ENCODE data around the gene KDSR.

Gene KDSR

GRCh38 chr18:63303547-63303946 lies 63.5 kb downstream of the KDSR start:
- DNase-seq (ENCODE audit: low read depth), result no peak

- DNase-seq (ENCODE audit: low read depth), result no peak
These were observed 64.2 kb downstream of the KDSR start for GRCh38 chr18:63302636-63303405.

GRCh38 chr18:63302220-63302619 lies 64.8 kb downstream of the KDSR start:
- DNase-seq (ENCODE audit: low read depth), result no peak

GRCh38 chr18:63301434-63301833 lies 65.6 kb downstream of the KDSR start:
- no peak for DNase-seq (ENCODE audit: low read depth)

GRCh38 chr18:63299837-63300745 lies 66.9 kb downstream of the KDSR start:
- no peak for DNase-seq (ENCODE audit: low read depth)

- no peak for DNase-seq (ENCODE audit: low read depth)
These were observed 68.3 kb downstream of the KDSR start for GRCh38 chr18:63298400-63299365.

DNA sequence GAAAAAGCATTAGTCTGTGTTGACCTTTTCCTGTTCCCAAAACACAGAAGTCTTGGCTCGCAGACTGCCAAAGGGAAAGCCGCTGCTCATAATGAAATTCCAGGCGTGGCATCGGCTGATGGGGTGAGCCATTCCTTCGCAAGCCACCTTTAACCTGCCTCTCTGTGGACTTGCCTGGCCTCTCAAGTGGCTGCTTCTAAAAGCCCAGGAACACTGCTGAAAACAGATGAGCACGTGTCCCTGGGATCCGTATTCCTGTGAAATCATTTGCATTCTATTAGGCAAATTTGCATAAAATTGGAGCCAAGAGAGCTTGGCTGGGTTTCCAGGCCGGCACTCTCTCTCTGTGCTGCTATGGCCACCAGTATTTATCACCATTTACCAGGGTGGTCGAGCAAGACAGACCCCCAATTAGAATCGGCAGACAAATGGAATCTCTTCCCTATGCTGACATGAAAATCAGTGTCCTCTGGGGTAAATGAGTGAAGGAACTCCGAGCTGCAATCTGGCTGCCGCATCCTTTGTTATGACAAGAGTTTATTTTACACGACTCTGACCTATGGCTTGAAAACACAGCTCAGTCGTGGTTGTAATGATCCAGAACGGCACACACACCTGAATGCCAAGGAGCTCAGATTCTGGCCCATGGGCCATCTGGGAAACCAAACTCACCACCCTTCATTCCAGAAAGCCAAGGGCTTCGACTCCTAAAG lies 69.2 kb downstream of the KDSR start:
- no peak for DNase-seq (ENCODE audit: low read depth)

DNA sequence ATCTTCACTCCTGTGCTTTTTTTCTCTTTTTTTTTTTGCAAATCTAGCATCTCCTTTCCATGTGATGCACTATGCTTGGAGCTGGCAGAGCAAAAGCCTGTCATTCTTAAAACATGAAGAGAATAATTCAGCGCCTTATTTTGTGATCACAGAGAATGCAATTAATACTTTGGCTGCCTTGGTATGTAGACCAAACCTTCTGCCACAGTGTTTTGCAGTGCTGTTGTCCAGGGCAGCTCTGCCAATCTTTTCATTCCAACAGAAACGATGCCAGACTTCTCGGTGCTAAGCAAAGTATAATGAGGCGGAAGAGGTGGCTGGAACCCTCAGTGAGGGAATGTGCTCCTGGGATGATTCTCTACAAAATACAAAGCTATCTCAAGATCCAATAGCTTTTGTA lies 73.1 kb downstream of the KDSR start:
- DNase-seq (ENCODE audit: low read depth), result no peak

GRCh38 chr18:63292831-63293683 lies 73.9 kb downstream of the KDSR start:
- DNase-seq (ENCODE audit: low read depth), result no peak

DNA sequence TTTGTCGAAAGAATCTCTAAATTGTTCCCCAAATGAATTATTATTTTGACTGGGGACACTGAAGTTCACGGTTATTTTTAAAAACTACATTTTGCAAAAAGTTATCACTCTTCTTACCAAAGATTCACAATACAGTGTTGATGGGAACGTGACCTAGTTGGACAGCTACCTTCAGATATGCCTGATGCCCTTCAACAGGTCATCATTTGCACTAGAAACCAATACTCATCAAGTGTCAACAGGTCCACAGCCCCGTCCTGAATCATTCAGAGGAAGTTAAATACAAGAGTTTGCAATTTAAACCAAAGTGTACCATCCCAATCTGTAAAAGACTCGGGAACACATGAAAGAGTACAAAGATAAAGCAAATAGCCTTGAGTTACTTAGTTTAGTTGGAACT lies 75.7 kb downstream of the KDSR start:
- DNase-seq (ENCODE audit: low read depth), result no peak

DNA sequence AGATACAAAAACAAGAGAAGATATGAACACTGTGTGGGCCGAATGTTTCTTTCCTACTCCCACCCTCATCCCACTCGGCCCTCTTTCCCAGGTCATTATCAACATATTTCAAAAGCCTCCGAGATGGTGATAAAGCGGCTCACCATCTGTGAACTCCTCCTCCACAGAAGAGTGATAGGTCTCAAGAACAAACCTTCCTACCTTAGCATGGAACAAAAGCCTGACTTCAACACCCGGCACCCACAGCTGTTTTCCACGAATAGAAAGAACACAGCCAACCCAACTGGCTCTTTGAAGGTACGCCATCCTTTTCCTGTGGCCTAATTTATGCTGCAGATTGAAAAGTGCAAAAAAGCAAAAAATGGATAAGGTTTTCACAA lies 76.2 kb downstream of the KDSR start:
- DNase-seq (ENCODE audit: low read depth), result no peak

DNA sequence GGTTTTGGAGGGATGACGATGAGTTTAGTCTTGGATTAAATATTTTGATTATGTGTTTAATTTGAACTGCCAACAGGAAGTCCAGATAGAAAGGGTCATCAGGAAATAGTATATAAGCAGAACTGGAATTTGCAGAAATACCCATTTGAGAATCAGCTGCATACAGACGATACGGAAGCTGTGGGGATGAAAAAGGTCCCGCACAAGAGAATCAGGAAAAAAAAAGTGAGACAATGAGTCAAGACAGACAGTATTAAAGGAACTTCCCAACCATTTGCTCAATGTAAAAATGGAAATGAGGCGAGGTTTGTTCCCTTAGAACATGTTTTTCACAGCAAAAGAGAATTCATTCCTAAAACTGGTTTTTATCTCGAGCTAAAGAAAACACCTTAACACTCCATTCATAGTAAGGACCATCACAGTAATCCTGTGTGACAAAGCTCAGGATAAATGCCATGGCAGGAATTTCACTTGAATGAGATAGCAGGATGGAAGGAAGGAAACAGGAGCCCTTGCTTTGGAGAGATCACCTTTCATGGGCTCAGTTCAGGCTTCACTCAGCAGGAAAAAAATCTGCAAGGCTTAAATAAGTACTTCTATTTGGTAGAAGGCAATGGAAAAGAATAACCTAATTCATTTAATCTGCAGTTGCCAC lies 76.7 kb downstream of the KDSR start:
- DNase-seq (ENCODE audit: low read depth), result no peak

DNA sequence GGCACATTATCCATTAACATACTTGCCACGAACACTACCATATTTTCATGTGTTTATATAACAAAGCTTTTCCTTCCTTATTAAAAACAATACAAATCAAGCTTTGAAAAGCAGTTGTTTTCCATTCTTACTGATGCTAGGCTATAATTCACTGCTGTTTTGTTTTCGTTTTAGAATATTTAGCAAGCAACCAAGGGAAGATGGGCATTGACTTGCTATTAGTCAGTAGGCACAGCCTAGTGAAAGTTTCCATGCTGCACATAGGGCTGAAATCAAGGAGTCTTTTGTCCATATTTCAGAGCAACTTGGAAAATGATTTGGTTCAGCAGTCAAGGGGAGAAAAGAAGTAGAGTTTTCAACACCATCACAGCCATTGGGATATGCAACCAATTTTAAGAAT lies 78.7 kb downstream of the KDSR start:
- DNase-seq (ENCODE audit: low read depth), result no peak

DNA sequence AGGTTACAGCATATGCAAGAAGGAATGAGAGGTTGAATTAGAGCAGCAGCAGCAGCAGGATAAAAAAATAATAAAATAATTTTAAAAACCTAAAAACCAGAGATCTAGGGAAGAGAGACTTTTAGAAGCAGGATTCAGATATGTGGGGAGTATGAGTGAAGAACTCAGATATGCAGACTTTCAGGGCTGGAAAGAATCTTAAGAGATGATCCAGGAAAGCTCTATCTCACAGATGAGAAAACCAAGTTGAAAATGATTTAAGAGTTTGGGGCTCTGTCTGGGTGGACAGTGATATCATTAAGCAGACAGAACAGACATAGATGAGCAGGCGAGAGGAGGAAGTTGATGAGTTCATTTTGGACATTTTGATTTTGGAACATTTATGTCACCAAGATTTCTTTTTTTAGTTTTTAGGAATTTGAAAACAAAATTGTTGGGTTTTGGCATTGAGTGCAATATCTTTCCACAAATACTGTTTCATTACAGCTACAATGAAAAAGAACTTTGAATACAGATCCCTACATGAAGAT lies 79.2 kb downstream of the KDSR start:
- DNase-seq (ENCODE audit: low read depth), result no peak

GRCh38 chr18:63286926-63287325 lies 80.1 kb downstream of the KDSR start:
- no peak for DNase-seq (ENCODE audit: low read depth)

DNA sequence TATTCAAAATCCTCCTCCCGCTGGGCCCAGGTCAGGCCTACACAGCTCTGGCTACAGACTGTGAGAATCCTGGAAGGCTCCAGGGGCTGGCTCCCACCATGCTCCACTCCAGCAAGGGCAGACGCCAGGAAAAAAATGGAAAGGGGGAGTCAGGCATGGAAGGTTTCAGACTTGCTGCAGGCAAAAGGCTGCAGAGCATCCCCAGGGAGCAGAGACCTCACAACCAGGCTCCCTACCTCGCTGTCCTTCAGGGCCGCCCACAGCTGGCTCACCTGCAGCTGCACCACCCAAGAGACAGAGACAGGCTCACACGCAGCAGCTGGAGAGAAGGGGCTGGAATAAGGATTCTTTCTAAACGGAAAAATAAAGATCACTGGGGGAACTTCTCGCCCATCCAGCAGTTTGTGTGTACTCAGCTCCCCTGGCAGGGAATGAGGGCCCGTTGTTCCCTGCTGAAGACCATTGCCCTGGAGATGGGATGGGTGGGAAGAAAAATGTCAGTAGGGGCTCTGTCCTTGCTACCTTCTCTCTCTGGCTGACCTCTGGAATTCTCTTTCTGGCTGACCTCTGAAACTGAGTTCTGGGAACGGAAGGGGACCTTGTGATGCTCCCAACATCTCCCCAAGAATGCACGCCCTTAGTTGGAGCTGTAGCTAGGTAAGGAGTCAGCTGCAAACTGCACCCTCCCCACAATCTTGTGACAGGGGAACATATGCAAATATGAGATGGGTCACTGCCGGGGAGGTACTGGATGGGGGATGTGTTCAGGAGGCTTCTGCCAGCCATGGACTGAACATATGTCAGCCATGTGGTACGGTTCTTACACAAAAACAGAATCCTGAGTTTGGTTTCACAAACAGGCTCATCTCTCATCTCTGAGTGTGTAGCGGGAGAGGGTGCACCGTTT lies 81.9 kb downstream of the KDSR start:
- DNase-seq (ENCODE audit: low read depth), result no peak

DNA sequence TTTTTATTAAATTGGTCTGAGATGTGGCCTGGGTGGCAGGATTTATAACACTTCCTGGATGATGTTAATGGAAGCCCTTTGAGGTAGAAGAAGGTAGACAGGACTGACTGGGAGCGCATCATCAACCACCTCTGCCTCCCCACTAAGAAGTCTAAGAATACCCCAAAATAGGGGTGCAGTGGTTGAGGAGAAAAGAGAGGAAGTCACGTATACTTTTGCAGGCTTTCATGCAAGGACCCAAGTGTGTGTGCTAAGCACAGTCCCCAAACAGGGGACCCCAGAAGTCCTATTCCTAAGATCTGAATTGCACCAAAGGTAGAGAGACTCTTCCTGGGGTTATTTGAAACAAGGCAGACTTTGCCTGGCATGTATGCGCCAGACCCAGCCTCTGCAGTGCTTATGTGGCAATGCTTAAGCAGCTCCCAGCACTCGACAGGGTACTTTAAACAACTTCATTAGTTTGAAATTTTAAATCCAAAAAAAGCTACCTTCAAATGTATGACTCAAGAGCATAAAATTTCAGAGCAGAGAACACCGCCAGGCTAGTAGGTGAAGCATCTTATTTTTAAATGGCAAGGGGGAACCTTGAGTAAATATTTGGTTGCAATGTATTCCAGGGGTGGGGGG lies 82.7 kb downstream of the KDSR start:
- no peak for DNase-seq (ENCODE audit: low read depth)
